HG03045 (cell line): ENCODE results near the gene SIK2.
"Not testable (repeated sequence)": the region's sequence is repeated elsewhere in the genome, so short reads cannot be mapped to it uniquely, and the experiment has no call there.

Source experiments
- ATAC-seq: cut with Tn5 transposase; IDR thresholded peaks from one replicate; pipeline ENCODE4 v1.9.1; 2021; ENCODE audit warnings: mild to moderate bottlenecking, moderate library complexity; ENCODE audit not compliant: unreplicated experiment

The SIK2 gene

GRCh38 chr11:111623527-111624030 lies 21.3 kb downstream of the SIK2 start:
- ATAC-seq, result peak; percentile 52

- no peak for ATAC-seq
Measured at GRCh38 chr11:111624608-111625007, 22.4 kb downstream of the SIK2 start.

- ATAC-seq, result no peak
Measured at GRCh38 chr11:111627591-111627990, 25.3 kb downstream of the SIK2 start.

- ATAC-seq, result no peak
Measured at GRCh38 chr11:111629499-111629898, 27.2 kb downstream of the SIK2 start.

- peak; percentile 26 for ATAC-seq
Measured at GRCh38 chr11:111631024-111631665, 28.9 kb downstream of the SIK2 start.

GRCh38 chr11:111631666-111632039 lies 29.4 kb downstream of the SIK2 start:
- ATAC-seq, result peak; percentile 47

- ATAC-seq, result no peak
Measured at GRCh38 chr11:111632516-111633220, 30.4 kb downstream of the SIK2 start.

GRCh38 chr11:111633248-111633647 lies 31.0 kb downstream of the SIK2 start:
- ATAC-seq, result no peak

GRCh38 chr11:111633756-111634362 lies 31.6 kb downstream of the SIK2 start:
- no peak for ATAC-seq

- ATAC-seq, result no peak
Measured at GRCh38 chr11:111634981-111635705, 32.9 kb downstream of the SIK2 start.

- no peak for ATAC-seq
Measured at GRCh38 chr11:111635706-111636045, 33.4 kb downstream of the SIK2 start.

- ATAC-seq, result no peak
Measured at GRCh38 chr11:111637885-111638284, 35.6 kb downstream of the SIK2 start.

GRCh38 chr11:111639226-111639925 lies 37.1 kb downstream of the SIK2 start:
- ATAC-seq, result no peak

- ATAC-seq, result no peak
Measured at GRCh38 chr11:111641339-111642015, 39.2 kb downstream of the SIK2 start.

- ATAC-seq, result no peak
Measured at GRCh38 chr11:111642542-111642941, 40.3 kb downstream of the SIK2 start.

GRCh38 chr11:111644922-111645321 lies 42.7 kb downstream of the SIK2 start:
- ATAC-seq, result no peak

- no peak for ATAC-seq
Measured at GRCh38 chr11:111645657-111646316, 43.5 kb downstream of the SIK2 start.

- ATAC-seq, result not testable (repeated sequence)
Measured at GRCh38 chr11:111651336-111651735, 49.1 kb downstream of the SIK2 start.

GRCh38 chr11:111652184-111652583 lies 49.9 kb downstream of the SIK2 start:
- no peak for ATAC-seq

- no peak for ATAC-seq
Measured at GRCh38 chr11:111654601-111655000, 52.4 kb downstream of the SIK2 start.
